Osteocyte (in vitro differentiated cells): ENCODE results near the gene CDKN2B. TPM values are rescaled to one million over a fixed set of nuclear protein-coding genes. Genes with fewer than 3 reads are reported as not detected.

ENCODE experiments used
- DNase-seq: peaks from one replicate; pipeline ENCODE4 v3.0.0; 2021; ENCODE audit warnings: mixed read lengths; ENCODE audit not compliant: unreplicated experiment; ENCODE audit errors: extremely low spot score
- H3K27ac Mint-ChIP-seq: one replicate; pipeline ENCODE4 v1.8.0; 2021; ENCODE audit warnings: mild to moderate bottlenecking, mixed read lengths; ENCODE audit not compliant: unreplicated experiment
- H3K27me3 Mint-ChIP-seq: one replicate; pipeline ENCODE4 v1.8.0; 2021; ENCODE audit warnings: mixed read lengths; ENCODE audit not compliant: unreplicated experiment
- H3K36me3 Mint-ChIP-seq: one replicate; pipeline ENCODE4 v1.8.0; 2021; ENCODE audit warnings: mixed read lengths; ENCODE audit not compliant: unreplicated experiment
- H3K4me1 Mint-ChIP-seq: one replicate; pipeline ENCODE4 v1.8.0; 2021; ENCODE audit warnings: mixed read lengths; ENCODE audit not compliant: unreplicated experiment
- H3K4me3 Mint-ChIP-seq: one replicate; pipeline ENCODE4 v1.8.0; 2021; ENCODE audit warnings: mild to moderate bottlenecking, moderate library complexity, mixed read lengths; ENCODE audit not compliant: unreplicated experiment
- H3K9me3 Mint-ChIP-seq: one replicate; pipeline ENCODE4 v1.8.0; 2021; ENCODE audit warnings: mixed read lengths; ENCODE audit not compliant: unreplicated experiment
- total RNA-seq: library from RNA; stranded (reverse); gene quantifications from 2 replicates; pipeline ENCODE4 v1.2.1, GENCODE V29; 2021
- TF ChIP-seq, protein P1 (sequence below): fragments of 200-600 bp; sonication (generic); IDR thresholded peaks from 2 replicates; pipeline ENCODE4 v1.5.0; 2021; ENCODE audit warnings: antibody characterized with exemption, mild to moderate bottlenecking, moderate library complexity

Gene CDKN2B
- total RNA-seq, 1 donor from 2014 or later = 22.9 TPM

DNA sequence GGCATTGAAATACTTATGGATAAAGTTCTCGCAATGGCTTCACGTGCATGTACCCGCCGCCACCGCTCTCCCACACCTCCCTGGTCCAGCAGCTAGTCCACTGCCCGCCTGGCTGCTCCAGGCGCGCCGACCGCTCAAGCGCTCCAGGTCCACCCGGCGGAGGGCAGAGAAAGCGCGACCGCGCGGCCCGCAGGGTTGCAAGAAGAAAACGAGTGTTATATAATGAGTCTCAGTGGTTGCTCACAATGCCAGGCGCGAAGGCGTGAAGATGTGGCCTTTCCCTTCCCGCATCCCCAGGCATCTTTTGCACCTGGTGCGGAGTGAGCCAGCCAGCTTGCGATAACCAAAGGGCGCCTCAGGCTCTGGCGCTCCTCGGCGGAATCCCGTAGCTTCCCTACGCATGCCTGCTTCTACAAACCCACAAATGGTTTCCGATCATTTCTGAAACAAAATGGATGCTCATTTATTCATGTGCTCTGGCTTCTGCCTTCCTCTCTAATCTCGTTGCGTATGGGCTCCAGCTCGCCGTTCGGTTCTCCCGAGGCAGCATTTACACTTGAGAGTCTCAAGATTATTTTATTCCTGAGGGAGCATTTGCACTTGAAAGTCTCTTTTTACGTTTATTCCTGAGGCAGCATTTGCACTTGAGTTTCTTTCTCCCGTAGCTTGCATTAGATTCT is 40.6 kb downstream of the CDKN2B start:
- no peak overlapping the region for H3K27ac Mint-ChIP-seq
- H3K36me3 Mint-ChIP-seq = peaks cover 13% of the 10 kb centered on the region
- H3K9me3 Mint-ChIP-seq = peaks cover 5% of the 10 kb centered on the region
- TF ChIP-seq, protein P1, sequence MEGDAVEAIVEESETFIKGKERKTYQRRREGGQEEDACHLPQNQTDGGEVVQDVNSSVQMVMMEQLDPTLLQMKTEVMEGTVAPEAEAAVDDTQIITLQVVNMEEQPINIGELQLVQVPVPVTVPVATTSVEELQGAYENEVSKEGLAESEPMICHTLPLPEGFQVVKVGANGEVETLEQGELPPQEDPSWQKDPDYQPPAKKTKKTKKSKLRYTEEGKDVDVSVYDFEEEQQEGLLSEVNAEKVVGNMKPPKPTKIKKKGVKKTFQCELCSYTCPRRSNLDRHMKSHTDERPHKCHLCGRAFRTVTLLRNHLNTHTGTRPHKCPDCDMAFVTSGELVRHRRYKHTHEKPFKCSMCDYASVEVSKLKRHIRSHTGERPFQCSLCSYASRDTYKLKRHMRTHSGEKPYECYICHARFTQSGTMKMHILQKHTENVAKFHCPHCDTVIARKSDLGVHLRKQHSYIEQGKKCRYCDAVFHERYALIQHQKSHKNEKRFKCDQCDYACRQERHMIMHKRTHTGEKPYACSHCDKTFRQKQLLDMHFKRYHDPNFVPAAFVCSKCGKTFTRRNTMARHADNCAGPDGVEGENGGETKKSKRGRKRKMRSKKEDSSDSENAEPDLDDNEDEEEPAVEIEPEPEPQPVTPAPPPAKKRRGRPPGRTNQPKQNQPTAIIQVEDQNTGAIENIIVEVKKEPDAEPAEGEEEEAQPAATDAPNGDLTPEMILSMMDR = no peak
- no peak for DNase-seq
- H3K4me1 Mint-ChIP-seq = peaks cover 32% of the 10 kb centered on the region
- peaks cover 91% of the 10 kb centered on the region for H3K27me3 Mint-ChIP-seq
- H3K4me3 Mint-ChIP-seq = peak overlapping the region; percentile 59

DNA sequence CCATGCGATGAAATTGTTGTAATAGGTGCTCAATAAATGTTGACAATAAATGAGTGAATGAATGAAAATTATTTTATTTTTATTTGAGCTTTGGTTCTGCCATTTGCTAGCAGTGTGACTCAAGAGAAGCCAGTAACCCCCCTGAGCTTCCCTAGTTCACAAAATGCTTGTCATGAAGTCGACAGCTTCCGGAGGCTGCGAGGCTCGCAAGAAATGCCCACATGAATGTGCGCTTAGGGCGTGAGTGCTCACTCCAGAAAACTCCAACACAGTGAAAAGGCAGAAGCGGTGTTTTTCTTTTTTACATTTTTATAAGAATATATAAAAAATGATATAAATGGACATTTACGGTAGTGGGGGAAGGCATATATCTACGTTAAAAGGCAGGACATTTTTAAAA is 41.4 kb downstream of the CDKN2B start:
- H3K36me3 Mint-ChIP-seq = peaks cover 15% of the 10 kb centered on the region
- TF ChIP-seq, protein P1 = no peak
- no peak for DNase-seq
- peaks cover 10% of the 10 kb centered on the region for H3K9me3 Mint-ChIP-seq
- peaks cover 32% of the 10 kb centered on the region for H3K4me1 Mint-ChIP-seq
- H3K27me3 Mint-ChIP-seq = peaks cover 92% of the 10 kb centered on the region
- H3K4me3 Mint-ChIP-seq = no peak overlapping the region
- no peak overlapping the region for H3K27ac Mint-ChIP-seq

DNA sequence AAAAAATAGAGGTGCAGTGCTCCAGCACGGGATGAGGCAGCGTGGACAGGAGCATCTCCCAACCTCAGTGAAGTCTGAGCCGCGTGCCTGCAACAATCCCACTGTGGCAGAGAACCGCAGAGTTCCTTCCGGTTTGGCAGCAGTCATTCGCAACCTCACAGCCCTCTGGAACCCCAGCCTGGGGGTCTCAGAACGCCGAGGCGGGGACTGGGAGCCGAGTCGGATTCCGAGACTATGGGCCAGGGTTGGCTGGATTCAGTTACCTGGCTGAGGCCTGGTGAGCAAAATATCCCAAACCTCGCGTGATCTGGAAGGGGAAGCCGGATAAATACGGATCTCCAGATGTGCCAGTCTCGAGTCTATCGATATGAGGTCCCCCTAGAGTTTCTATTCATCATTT is 41.9 kb downstream of the CDKN2B start:
- Mint-ChIP-seq H3K4me3 (no peak overlapping the region), H3K27ac (no peak overlapping the region), H3K9me3 (peaks cover 10% of the 10 kb centered on the region), H3K4me1 (peaks cover 32% of the 10 kb centered on the region), H3K36me3 (peaks cover 15% of the 10 kb centered on the region), H3K27me3 (peaks cover 89% of the 10 kb centered on the region)
- TF ChIP-seq, protein P1 = no peak
- DNase-seq = no peak

DNA sequence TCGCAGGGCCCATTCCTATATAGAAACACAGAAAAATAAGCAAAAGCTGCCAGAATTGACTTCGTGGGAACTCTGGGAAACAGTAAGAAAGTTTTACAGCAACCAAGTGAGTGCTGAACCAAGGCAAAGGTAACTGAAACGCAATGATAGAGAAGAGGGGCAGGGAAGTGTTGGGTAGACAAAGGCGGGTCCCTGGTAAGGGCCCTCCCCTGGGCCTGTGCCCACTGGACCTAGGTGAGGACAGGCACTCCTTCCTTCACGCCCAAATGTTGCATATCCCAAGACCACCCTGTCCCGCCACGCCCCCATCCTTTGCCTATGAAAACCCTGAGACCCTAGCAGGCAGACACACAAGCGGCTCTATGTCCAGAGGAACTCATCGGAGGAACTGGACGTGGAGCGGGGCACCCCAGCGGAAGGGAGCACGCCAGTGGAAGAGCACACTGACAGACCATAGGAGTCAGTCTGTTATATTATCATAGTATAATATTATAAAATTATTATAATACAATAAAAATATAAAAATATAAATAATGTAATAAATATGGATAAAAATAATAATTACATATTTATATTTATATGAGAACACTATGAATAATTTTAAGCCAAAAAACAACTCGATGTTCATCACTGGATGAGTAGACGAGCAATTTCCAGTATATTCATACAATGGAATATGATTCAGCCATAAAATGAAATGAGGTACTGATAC is 42.8 kb downstream of the CDKN2B start:
- peaks cover 10% of the 10 kb centered on the region for H3K9me3 Mint-ChIP-seq
- TF ChIP-seq, protein P1 = no peak
- no peak overlapping the region for H3K4me3 Mint-ChIP-seq
- DNase-seq = no peak
- H3K4me1 Mint-ChIP-seq = peaks cover 31% of the 10 kb centered on the region
- H3K36me3 Mint-ChIP-seq = peaks cover 13% of the 10 kb centered on the region
- no peak overlapping the region for H3K27ac Mint-ChIP-seq
- H3K27me3 Mint-ChIP-seq = peaks cover 91% of the 10 kb centered on the region

- Mint-ChIP-seq H3K36me3 (peaks cover 12% of the 10 kb centered on the region), H3K9me3 (peaks cover 10% of the 10 kb centered on the region), H3K27me3 (peaks cover 90% of the 10 kb centered on the region), H3K4me1 (peaks cover 28% of the 10 kb centered on the region), H3K27ac (no peak overlapping the region), H3K4me3 (peak overlapping the region; percentile 71)
- DNase-seq = no peak
- TF ChIP-seq, protein P1 = peak; percentile 64
Measured at GRCh38 chr9:21965401-21965951, 43.6 kb downstream of the CDKN2B start.
